HG02610 (cell line): Measurements from ENCODE around the gene PRPF8.
"Not testable (repeated sequence)": the region's sequence is repeated elsewhere in the genome, so short reads cannot be mapped to it uniquely, and the experiment has no call there.

Source experiments
- ATAC-seq: cut with Tn5 transposase; IDR thresholded peaks from one replicate; pipeline ENCODE4 v1.9.1; 2021; ENCODE audit warnings: mild to moderate bottlenecking, moderate library complexity; ENCODE audit not compliant: unreplicated experiment

Gene PRPF8

GRCh38 chr17:1716912-1717695, 32.4 kb upstream of the PRPF8 start:
- ATAC-seq: peak; percentile 37

- peak; percentile 76 for ATAC-seq
These were observed 31.6 kb upstream of the PRPF8 start for GRCh38 chr17:1716076-1716911.

GRCh38 chr17:1715803-1716075, 31.1 kb upstream of the PRPF8 start:
- ATAC-seq: no peak

GRCh38 chr17:1714980-1715802, 30.5 kb upstream of the PRPF8 start:
- no peak for ATAC-seq

- no peak for ATAC-seq
These were observed 29.8 kb upstream of the PRPF8 start for GRCh38 chr17:1714427-1714979.

- ATAC-seq: no peak
These were observed 29.3 kb upstream of the PRPF8 start for GRCh38 chr17:1713878-1714426.

- no peak for ATAC-seq
These were observed 28.7 kb upstream of the PRPF8 start for GRCh38 chr17:1713160-1713877.

GRCh38 chr17:1712271-1712670, 27.6 kb upstream of the PRPF8 start:
- ATAC-seq: no peak

GRCh38 chr17:1711804-1712203, 27.1 kb upstream of the PRPF8 start:
- no peak for ATAC-seq

- no peak for ATAC-seq
These were observed 26.3 kb upstream of the PRPF8 start for GRCh38 chr17:1710807-1711553.

GRCh38 chr17:1709971-1710806, 25.5 kb upstream of the PRPF8 start, which contains the start of gene TLCD2:
TSS of gene TLCD2 (minus strand) at chr17:1710377. CDS start at chr17:1710242, 135 bp downstream.
- no peak for ATAC-seq

- ATAC-seq: no peak
These were observed 24.8 kb upstream of the PRPF8 start for GRCh38 chr17:1709403-1709951.

GRCh38 chr17:1708791-1709346, 24.2 kb upstream of the PRPF8 start:
- ATAC-seq: not testable (repeated sequence)

GRCh38 chr17:1707107-1707506, 22.4 kb upstream of the PRPF8 start:
- no peak for ATAC-seq

- ATAC-seq: no peak
These were observed 20.3 kb upstream of the PRPF8 start for GRCh38 chr17:1705004-1705403.

GRCh38 chr17:1703063-1703462, 18.4 kb upstream of the PRPF8 start:
- ATAC-seq: no peak

GRCh38 chr17:1699891-1700290, 15.2 kb upstream of the PRPF8 start:
- ATAC-seq: not testable (repeated sequence)

- ATAC-seq: no peak
These were observed 13.0 kb upstream of the PRPF8 start for GRCh38 chr17:1697681-1698080.
